ENCODE measurements around the gene NT5C1A.

DNA sequence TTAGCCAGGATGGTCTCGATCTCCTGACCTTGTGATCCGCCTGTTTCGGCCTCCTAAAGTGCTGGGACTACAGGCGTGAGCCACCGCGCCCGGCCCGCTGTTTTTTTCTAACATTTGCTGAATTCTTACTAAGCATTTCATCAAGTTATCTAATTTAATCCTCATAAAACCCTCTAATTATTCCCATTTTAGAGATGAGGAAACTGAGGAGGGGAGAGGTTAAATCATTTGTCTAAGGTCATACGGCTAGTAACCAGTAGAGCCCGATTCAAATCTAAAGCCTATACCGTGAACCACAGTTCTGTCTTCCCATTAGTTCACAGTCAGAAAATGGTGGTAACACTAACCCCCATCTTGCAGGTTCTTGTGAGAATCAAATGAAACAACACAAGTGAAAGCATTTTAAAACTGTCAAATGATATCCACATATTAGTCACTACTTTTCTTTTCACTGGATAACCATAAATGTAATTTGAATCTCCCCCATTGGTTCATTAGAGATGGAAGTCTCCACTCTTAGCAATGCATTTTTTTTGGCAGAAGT, 43.0 kb downstream of the NT5C1A start:
- TF ChIP-seq, protein P1, sequence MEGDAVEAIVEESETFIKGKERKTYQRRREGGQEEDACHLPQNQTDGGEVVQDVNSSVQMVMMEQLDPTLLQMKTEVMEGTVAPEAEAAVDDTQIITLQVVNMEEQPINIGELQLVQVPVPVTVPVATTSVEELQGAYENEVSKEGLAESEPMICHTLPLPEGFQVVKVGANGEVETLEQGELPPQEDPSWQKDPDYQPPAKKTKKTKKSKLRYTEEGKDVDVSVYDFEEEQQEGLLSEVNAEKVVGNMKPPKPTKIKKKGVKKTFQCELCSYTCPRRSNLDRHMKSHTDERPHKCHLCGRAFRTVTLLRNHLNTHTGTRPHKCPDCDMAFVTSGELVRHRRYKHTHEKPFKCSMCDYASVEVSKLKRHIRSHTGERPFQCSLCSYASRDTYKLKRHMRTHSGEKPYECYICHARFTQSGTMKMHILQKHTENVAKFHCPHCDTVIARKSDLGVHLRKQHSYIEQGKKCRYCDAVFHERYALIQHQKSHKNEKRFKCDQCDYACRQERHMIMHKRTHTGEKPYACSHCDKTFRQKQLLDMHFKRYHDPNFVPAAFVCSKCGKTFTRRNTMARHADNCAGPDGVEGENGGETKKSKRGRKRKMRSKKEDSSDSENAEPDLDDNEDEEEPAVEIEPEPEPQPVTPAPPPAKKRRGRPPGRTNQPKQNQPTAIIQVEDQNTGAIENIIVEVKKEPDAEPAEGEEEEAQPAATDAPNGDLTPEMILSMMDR (IDR thresholded peaks at IDR 0.05): no peak
- no peak for TF ChIP-seq EZH2 (IDR thresholded peaks at IDR 0.05; ENCODE audit: borderline replicate concordance, insufficient read depth, low read depth, low read length, poor library complexity, severe bottlenecking)
